Brain microvascular endothelial cell (primary cell): ENCODE data around the gene HMX3.

ENCODE experiments used
- DNase-seq: peaks from one replicate; pipeline ENCODE4 v3.0.0-alpha.2; 2020
- H3K27ac ChIP-seq: fragments of 250-450 bp; sonication (Bioruptor Pico); 2 replicates; pipeline ENCODE4 v1.5.1; 2020; ENCODE audit warnings: mild to moderate bottlenecking, moderate library complexity
- H3K27me3 ChIP-seq: fragments of 250-450 bp; sonication (Bioruptor Pico); replicated peaks from 2 replicates; pipeline ENCODE4 v1.5.1; 2020; ENCODE audit warnings: mild to moderate bottlenecking
- H3K36me3 ChIP-seq: fragments of 250-450 bp; sonication (Bioruptor Pico); replicated peaks from 2 replicates; pipeline ENCODE4 v1.5.1; 2020; ENCODE audit warnings: mild to moderate bottlenecking
- H3K4me3 ChIP-seq: 2 replicates; pipeline ENCODE4 v1.5.1; 2011; ENCODE audit warnings: low read depth, mild to moderate bottlenecking, control low read depth, low read length, moderate library complexity
- in situ Hi-C: cut with HindIII; loops from 2 replicates; pipeline ENCODE4 v1.10.0; 2017; ENCODE audit warnings: low sequenced_read_pairs, low pct_ligation_motif_present
- TF ChIP-seq, protein P1 (sequence below): IDR thresholded peaks from 2 replicates; pipeline ENCODE4 v1.5.1; 2011; ENCODE audit warnings: low read depth, mild to moderate bottlenecking, moderate library complexity, low read length, control low read depth, inconsistent platforms; ENCODE audit errors: missing control alignments

Gene HMX3

DNA sequence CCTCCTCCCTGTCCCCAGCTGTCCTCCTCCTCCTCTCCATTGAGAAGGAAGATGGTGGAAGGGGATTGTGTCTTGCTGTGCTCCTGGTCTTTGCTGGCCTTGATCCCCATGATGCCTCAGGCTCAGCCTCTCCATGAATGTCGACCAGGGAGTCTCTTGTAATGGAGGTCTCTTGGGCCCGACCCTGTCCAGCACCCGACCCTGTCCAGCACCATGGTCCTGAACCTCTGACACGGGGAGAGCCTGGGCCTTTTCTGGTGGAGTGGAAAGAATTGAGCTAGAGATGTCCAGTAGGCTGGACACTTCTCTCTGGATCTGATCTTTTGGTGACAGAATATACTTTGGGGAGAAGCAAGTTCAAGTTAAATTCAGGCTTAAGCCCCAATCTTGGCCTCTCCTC is 42.3 kb upstream of the HMX3 start:
- Histone ChIP-seq H3K27me3 (no peaks in the 10 kb centered on the region), H3K4me3 (no peak overlapping the region), H3K27ac (no peak overlapping the region), H3K36me3 (no peaks in the 10 kb centered on the region)
- DNase-seq = no peak
- in situ Hi-C loops = no loop called here
- TF ChIP-seq, protein P1, sequence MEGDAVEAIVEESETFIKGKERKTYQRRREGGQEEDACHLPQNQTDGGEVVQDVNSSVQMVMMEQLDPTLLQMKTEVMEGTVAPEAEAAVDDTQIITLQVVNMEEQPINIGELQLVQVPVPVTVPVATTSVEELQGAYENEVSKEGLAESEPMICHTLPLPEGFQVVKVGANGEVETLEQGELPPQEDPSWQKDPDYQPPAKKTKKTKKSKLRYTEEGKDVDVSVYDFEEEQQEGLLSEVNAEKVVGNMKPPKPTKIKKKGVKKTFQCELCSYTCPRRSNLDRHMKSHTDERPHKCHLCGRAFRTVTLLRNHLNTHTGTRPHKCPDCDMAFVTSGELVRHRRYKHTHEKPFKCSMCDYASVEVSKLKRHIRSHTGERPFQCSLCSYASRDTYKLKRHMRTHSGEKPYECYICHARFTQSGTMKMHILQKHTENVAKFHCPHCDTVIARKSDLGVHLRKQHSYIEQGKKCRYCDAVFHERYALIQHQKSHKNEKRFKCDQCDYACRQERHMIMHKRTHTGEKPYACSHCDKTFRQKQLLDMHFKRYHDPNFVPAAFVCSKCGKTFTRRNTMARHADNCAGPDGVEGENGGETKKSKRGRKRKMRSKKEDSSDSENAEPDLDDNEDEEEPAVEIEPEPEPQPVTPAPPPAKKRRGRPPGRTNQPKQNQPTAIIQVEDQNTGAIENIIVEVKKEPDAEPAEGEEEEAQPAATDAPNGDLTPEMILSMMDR = no peak

DNA sequence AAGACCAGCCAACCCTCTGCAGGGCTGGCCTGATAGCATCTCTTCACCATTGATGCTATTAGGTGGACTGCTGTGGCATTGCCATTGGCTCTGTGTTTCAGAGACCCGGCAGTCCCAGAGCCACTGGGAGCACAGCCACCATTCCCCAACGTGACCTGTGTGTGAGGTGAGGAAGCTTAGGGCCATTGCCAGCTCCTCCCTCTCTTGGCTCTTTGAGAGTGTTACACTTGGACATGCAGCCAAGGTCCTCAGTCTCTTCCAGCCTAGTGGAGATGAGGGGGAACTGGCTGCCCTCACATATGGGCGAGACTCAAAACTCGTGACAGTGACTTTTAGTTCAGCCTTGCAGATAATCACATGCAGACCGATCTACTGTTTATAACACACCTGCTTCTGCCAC is 39.3 kb upstream of the HMX3 start:
- no peak for DNase-seq
- in situ Hi-C loops = no loop called here
- TF ChIP-seq, protein P1 = no peak
- Histone ChIP-seq H3K4me3 (no peak overlapping the region), H3K27ac (no peak overlapping the region), H3K36me3 (no peaks in the 10 kb centered on the region), H3K27me3 (no peaks in the 10 kb centered on the region)

DNA sequence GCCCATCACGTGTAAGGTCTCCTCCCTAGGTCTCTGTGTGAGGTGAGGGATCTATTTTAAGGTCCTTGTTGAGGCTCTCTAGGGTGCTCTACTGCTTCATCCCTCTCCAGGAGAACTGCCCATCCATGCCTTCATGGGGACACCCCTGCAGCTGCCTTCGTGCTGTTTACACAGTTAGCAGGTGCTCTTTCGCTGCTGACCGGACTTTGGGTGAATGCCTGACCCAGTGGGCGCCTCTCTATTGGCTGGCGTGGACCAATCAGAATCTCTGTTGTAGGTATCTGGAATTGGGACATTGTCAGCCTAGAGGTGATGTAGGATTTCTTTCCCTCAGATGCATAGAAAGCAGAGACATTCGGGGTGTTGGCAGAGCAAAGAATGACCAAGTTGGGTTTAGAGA is 38.7 kb upstream of the HMX3 start:
- Histone ChIP-seq H3K27me3 (no peaks in the 10 kb centered on the region), H3K36me3 (no peaks in the 10 kb centered on the region), H3K27ac (no peak overlapping the region), H3K4me3 (no peak overlapping the region)
- TF ChIP-seq, protein P1 = no peak
- in situ Hi-C loops = no loop called here
- DNase-seq = no peak

DNA sequence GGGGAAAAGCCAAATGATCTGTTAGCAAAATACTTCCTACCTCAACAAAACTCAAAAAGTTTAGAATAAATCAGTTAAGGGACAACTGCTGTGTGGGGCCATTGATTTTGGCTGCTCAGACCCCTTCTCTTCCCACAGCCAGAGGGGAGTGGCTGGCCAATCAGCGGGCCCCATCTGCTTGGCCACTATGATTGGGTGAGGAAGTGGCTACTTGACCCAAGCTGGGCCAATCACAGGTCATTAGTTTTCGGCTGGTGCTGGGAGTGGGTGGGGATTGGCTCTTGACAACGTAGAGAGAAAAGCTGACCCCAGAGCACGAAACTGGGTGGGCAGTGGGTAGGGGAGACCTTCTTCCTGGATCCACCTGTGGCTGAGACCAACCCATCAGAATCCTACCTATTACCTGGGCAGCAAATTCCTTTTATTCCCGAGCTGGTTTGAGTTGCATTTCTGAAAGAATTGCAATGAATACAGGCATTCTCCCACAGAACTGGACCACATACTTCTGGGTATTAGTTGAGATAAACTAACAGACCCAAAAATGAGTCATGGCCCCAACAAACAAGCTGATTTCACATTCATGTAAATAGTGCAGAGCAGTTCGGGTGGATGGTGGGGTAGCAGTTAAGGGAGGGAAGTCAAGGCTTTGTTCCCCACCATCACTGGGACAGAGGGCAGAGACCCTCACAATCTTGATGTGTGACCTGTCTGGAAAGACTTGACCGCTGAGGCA is 35.6 kb upstream of the HMX3 start:
- no peaks in the 10 kb centered on the region for H3K27me3 ChIP-seq
- TF ChIP-seq, protein P1 = no peak
- in situ Hi-C loops = no loop called here
- no peak overlapping the region for H3K27ac ChIP-seq
- DNase-seq = no peak
- H3K4me3 ChIP-seq = no peak overlapping the region
- no peaks in the 10 kb centered on the region for H3K36me3 ChIP-seq

DNA sequence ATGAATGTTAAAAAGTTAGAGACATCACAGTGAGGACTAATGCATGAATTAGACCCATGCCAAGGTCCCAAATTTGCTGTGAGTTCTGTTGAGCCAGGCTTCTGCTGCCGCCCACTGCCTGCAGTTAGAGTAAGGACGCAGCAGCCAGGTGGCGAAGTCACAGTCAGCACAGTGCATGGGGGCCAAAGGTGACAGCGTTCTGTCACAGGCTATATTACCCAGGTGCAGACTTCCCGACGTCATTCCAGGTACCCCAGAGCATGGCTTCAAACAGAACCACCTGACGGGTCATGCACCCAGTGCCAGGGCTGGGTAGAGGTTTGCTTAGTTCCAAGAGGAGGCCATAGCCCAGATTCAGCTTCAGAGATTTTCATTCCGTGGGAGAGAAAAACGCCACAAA is 33.9 kb upstream of the HMX3 start:
- in situ Hi-C loops = no loop called here
- H3K27me3 ChIP-seq = no peaks in the 10 kb centered on the region

DNA sequence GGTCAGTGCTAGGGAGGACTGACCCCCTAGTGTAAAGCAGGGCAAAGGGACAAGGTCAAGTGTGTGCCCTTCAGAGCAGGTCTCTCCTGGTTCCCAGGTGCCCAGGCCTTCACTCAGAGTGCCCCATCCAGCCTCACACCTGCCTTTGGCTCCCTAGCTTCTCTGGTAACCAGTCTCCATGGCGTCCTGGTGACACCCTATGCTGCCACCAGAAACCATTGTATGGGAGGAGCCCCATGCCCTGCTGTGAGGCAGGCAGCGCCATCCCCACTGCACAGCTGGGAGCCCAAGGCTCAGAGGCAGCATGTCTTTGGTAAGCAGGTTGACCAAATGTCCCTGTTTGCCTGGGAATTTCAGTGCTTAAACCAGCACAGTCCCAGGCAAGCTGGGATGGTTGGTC is 33.1 kb upstream of the HMX3 start:
- DNase-seq = no peak
- TF ChIP-seq, protein P1 = no peak
- H3K27ac ChIP-seq = no peak overlapping the region
- in situ Hi-C loops = no loop called here
- no peak overlapping the region for H3K4me3 ChIP-seq
- H3K36me3 ChIP-seq = no peaks in the 10 kb centered on the region
- no peaks in the 10 kb centered on the region for H3K27me3 ChIP-seq

More for the DNA sequence above, 33.9 kb upstream of the HMX3 start:
- DNase-seq = no peak
- Histone ChIP-seq H3K4me3 (no peak overlapping the region), H3K36me3 (no peaks in the 10 kb centered on the region), H3K27ac (no peak overlapping the region)
- TF ChIP-seq, protein P1 = no peak
